ENCODE data around the gene MAN2A1. TPM values are rescaled to one million over a fixed set of nuclear protein-coding genes. Genes with fewer than 3 reads are reported as not detected.

The MAN2A1 gene
- total and polyA plus RNA-seq, 2 donors (not counting 1 experiment from before 2014, with no cell fraction given), result 51.6 to 70.5 TPM

DNA sequence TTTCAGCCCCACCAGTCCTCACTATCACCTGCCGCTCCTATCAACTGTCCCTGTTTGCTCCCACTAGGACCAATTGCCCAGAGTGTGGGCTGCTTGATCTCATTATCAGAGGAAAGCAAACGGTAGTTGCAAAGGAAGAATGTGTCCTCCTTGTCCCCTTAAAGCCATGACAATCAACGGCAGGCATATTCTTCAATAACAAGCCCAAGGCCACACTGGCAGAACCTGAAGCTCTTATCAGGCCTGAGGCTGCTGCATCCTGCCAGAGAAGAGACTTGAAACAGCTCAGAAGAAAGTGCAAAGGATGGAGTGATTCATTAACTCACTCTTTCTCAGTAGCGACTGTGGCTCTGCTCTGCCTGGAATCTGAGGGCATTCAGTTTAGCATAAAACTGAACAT is 39.2 kb upstream of the MAN2A1 start:
- Histone ChIP-seq H3K79me2 (ENCODE audit: control insufficient read depth, insufficient read depth, low read length) (no peaks in the 10 kb centered on the region), H2AFZ (ENCODE audit: low read length) (no peak overlapping the region), H3K4me3 (replicated peaks in 1 of 4; ENCODE audit: control extremely low read depth in 1 of 4, insufficient read depth in 1 of 4, low read depth in 3 of 4, low read length in 4 of 4) (no peak overlapping the region), H3K9me3 (ENCODE audit: control insufficient read depth, insufficient read depth, low read depth, low read length) (no peaks in the 10 kb centered on the region), H3K36me3 (ENCODE audit: control insufficient read depth, insufficient read depth, low read length) (no peaks in the 10 kb centered on the region), H3K27me3 (ENCODE audit: control insufficient read depth, insufficient read depth, low read length) (no peaks in the 10 kb centered on the region), H3K27ac (ENCODE audit: insufficient read depth, low read length) (no peak overlapping the region), H3K9ac (ENCODE audit: insufficient read depth, low read length) (no peak overlapping the region), H3K4me2 (ENCODE audit: extremely low read depth, insufficient read depth, low read length) (no peak overlapping the region), H3K4me1 (ENCODE audit: control insufficient read depth, extremely low read depth, insufficient read depth, low read length) (no peaks in the 10 kb centered on the region), H4K20me1 (ENCODE audit: control insufficient read depth, extremely low read depth, insufficient read depth, low read length) (no peaks in the 10 kb centered on the region)
- DNase-seq (ENCODE audit: low read depth in 2 of 2), result no peak
- TF ChIP-seq EZH2 (IDR thresholded peaks at IDR 0.05; ENCODE audit: low read length, missing control alignments), result no peak
- TF ChIP-seq, protein P1, sequence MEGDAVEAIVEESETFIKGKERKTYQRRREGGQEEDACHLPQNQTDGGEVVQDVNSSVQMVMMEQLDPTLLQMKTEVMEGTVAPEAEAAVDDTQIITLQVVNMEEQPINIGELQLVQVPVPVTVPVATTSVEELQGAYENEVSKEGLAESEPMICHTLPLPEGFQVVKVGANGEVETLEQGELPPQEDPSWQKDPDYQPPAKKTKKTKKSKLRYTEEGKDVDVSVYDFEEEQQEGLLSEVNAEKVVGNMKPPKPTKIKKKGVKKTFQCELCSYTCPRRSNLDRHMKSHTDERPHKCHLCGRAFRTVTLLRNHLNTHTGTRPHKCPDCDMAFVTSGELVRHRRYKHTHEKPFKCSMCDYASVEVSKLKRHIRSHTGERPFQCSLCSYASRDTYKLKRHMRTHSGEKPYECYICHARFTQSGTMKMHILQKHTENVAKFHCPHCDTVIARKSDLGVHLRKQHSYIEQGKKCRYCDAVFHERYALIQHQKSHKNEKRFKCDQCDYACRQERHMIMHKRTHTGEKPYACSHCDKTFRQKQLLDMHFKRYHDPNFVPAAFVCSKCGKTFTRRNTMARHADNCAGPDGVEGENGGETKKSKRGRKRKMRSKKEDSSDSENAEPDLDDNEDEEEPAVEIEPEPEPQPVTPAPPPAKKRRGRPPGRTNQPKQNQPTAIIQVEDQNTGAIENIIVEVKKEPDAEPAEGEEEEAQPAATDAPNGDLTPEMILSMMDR (conservative IDR thresholded peaks at IDR 0.05 in 1 of 2, IDR thresholded peaks at IDR 0.05 in 1 of 2; ENCODE audit: low read depth in 1 of 2, low read length in 2 of 2), result no peak

DNA sequence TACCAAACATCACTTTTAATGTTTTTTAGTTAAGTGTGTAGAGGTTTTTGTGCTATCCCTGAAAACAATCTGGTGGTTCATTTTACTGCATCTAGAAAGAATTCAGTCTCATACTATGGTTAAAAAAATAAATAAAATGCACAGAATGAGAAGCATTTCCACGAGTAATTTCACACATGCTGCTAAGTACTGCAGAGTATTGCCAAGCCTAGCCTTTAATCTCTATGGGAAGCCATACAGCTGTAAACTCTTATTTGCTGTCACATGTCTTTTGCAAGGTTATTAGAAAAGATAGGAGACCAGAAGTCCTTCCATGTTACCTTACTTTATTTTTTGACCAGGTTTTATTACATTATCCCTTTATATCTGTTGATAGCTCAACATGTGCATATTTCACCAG is 37.6 kb upstream of the MAN2A1 start:
- Histone ChIP-seq H4K20me1 (ENCODE audit: control insufficient read depth, extremely low read depth, insufficient read depth, low read length) (no peaks in the 10 kb centered on the region), H2AFZ (ENCODE audit: low read length) (no peak overlapping the region), H3K9ac (ENCODE audit: insufficient read depth, low read length) (no peak overlapping the region), H3K27ac (ENCODE audit: insufficient read depth, low read length) (no peak overlapping the region), H3K27me3 (ENCODE audit: control insufficient read depth, insufficient read depth, low read length) (no peaks in the 10 kb centered on the region), H3K4me3 (replicated peaks in 1 of 4; ENCODE audit: control extremely low read depth in 1 of 4, insufficient read depth in 1 of 4, low read depth in 3 of 4, low read length in 4 of 4) (no peak overlapping the region), H3K36me3 (ENCODE audit: control insufficient read depth, insufficient read depth, low read length) (no peaks in the 10 kb centered on the region), H3K9me3 (ENCODE audit: control insufficient read depth, insufficient read depth, low read depth, low read length) (no peaks in the 10 kb centered on the region), H3K4me1 (ENCODE audit: control insufficient read depth, extremely low read depth, insufficient read depth, low read length) (no peaks in the 10 kb centered on the region), H3K79me2 (ENCODE audit: control insufficient read depth, insufficient read depth, low read length) (no peaks in the 10 kb centered on the region), H3K4me2 (ENCODE audit: extremely low read depth, insufficient read depth, low read length) (no peak overlapping the region)
- peak in 1 of 2 donors; percentile 18 for DNase-seq (ENCODE audit: low read depth in 2 of 2)
- TF ChIP-seq, protein P1 (conservative IDR thresholded peaks at IDR 0.05 in 1 of 2, IDR thresholded peaks at IDR 0.05 in 1 of 2; ENCODE audit: low read depth in 1 of 2, low read length in 2 of 2), result no peak
- no peak for TF ChIP-seq EZH2 (IDR thresholded peaks at IDR 0.05; ENCODE audit: low read length, missing control alignments)

DNA sequence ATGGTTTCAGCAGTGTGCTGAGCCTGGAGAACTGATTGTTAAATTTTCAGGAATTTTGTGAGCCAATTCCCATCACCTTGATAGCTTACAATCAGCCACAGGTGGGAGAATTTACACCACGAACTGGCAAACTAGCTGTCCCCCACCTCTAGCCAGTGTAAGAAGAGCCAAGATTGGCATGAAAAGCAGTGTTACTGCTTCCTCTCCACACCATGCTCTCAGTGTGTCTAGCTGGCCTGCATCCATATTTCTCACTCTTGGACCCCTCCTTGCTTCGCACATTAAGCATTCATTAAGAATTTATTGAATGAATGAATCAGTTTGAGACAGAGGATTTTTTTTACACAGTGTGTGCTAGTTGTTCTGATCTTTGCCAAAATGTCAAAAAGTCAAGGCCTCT is 36.7 kb upstream of the MAN2A1 start:
- no peaks in the 10 kb centered on the region for H3K79me2 ChIP-seq (ENCODE audit: control insufficient read depth, insufficient read depth, low read length)
- DNase-seq (ENCODE audit: low read depth in 2 of 2), result no peak
- no peak overlapping the region for H3K9ac ChIP-seq (ENCODE audit: insufficient read depth, low read length)
- no peak overlapping the region for H3K27ac ChIP-seq (ENCODE audit: insufficient read depth, low read length)
- H4K20me1 ChIP-seq (ENCODE audit: control insufficient read depth, extremely low read depth, insufficient read depth, low read length), result no peaks in the 10 kb centered on the region
- H2AFZ ChIP-seq (ENCODE audit: low read length), result no peak overlapping the region
- no peaks in the 10 kb centered on the region for H3K9me3 ChIP-seq (ENCODE audit: control insufficient read depth, insufficient read depth, low read depth, low read length)
- H3K4me1 ChIP-seq (ENCODE audit: control insufficient read depth, extremely low read depth, insufficient read depth, low read length), result no peaks in the 10 kb centered on the region
- no peak overlapping the region for H3K4me3 ChIP-seq (replicated peaks in 1 of 4; ENCODE audit: control extremely low read depth in 1 of 4, insufficient read depth in 1 of 4, low read depth in 3 of 4, low read length in 4 of 4)
- TF ChIP-seq, protein P1 (conservative IDR thresholded peaks at IDR 0.05 in 1 of 2, IDR thresholded peaks at IDR 0.05 in 1 of 2; ENCODE audit: low read depth in 1 of 2, low read length in 2 of 2), result no peak
- no peak for TF ChIP-seq EZH2 (IDR thresholded peaks at IDR 0.05; ENCODE audit: low read length, missing control alignments)
- H3K4me2 ChIP-seq (ENCODE audit: extremely low read depth, insufficient read depth, low read length), result no peak overlapping the region
- no peaks in the 10 kb centered on the region for H3K27me3 ChIP-seq (ENCODE audit: control insufficient read depth, insufficient read depth, low read length)
- H3K36me3 ChIP-seq (ENCODE audit: control insufficient read depth, insufficient read depth, low read length), result no peaks in the 10 kb centered on the region

Data from fibroblast of lung (primary cell).